Amygdala (tissue), 56 donors: Measurements from ENCODE around the gene LRRC1.
"Not testable (repeated sequence)": the region's sequence is repeated elsewhere in the genome, so short reads cannot be mapped to it uniquely, and the experiment has no call there.

ENCODE experiments used
- DNase-seq, 56 donors: peaks; one replicate each; lab custom pipeline; 2025; lab: John Stamatoyannopoulos, UW

LRRC1 gene

GRCh38 chr6:53794720-53795339 is at the start of gene LRRC1:
LRRC1 (plus strand) TSS chr6:53795005; CDS start chr6:53795257, 252 bp downstream.
- peak in 55 of 56 donors; percentile 51 to 94 (median 84) for DNase-seq

- no peak for DNase-seq
Observed at GRCh38 chr6:53746442-53747103, 48.2 kb upstream of the LRRC1 start.

DNA sequence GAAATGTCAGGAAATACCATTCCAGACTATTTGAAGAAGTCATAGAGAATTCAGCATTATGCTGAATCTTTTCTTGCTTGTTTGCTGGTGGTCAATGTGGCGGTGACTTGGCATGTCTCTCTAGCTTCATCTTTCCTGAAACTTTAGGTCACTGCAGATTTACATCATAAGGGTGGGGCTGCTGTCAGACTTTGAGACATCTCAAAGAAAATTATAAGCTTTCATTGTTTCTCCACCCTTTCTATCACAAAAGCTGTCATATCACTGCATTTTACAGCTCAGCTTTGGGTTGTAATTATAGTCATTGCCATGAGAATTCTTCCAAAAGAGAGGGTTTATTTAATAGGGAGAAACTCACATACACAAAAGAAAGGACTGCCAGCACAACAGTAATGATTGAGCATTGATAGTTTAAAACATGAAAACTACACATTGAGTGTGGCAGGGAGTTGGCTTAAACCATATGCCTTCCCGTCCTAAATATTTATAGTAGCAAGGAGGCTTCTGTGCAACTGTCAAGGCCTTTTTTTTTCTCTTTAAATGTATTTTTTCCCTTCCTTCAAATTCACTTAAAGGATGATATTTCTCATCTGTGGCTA is 44.7 kb upstream of the LRRC1 start:
- no peak for DNase-seq

GRCh38 chr6:53751417-53751816 is 43.4 kb upstream of the LRRC1 start:
- no peak for DNase-seq

GRCh38 chr6:53752440-53752839 is 42.4 kb upstream of the LRRC1 start:
- DNase-seq, result no peak

DNA sequence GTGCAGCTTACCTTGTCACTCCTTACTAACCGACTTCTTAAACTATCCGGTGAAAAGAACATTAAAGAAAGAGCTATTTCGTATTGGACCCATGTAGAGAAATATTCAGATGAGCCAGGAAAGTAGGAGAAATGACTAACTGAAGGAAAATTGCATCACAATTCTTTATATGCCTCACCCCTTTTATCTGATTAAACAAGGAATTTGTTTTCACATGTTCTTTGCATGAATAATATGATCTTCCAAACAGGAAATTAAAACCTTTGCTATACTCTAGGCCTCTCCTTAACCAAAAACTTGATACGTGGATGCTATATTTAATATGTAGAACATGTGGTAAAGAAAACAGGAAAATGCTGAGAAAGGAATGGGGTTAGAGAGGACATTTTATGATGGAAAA is 41.9 kb upstream of the LRRC1 start:
- no peak for DNase-seq

DNA sequence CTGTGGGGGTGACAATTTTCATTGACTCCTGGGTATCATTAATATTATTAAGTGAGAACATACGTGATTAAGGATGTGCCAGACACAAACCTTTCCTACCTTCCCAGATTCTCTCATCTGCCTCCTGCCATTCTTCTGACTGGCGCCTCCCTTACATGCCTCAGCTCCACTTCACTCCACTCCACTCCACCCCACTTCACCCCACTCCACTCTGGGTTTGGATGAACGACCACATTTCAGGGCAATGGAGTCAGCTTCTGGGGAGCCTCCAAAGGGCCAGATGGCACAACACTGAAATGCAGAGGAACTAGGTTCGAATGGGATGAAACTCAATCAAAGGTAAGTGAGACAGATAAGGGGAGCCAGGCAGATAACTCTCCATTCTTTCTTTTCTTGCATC is 40.5 kb upstream of the LRRC1 start:
- no peak for DNase-seq

- no peak for DNase-seq
Observed at GRCh38 chr6:53756396-53756795, 38.4 kb upstream of the LRRC1 start.

DNA sequence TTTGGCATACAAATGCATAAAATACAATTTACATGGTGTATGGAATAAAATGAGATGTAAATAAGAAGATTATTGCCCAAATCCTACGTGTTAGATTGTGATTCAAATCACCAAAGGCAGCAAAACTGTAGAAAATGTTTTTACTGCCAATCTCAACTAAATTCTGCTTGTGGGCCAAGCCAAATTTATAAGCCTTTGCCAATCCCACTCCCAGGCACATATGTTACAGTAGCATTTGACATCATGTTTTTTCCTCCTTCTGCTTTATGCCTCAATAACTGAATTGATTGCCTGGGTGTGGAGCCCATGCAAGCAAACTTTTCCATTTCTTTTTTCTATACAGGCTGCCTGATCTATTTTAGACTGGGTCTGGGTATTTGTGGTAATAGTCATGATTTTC is 36.3 kb upstream of the LRRC1 start:
- no peak for DNase-seq

- no peak for DNase-seq
Observed at GRCh38 chr6:53761036-53761435, 33.8 kb upstream of the LRRC1 start.

DNA sequence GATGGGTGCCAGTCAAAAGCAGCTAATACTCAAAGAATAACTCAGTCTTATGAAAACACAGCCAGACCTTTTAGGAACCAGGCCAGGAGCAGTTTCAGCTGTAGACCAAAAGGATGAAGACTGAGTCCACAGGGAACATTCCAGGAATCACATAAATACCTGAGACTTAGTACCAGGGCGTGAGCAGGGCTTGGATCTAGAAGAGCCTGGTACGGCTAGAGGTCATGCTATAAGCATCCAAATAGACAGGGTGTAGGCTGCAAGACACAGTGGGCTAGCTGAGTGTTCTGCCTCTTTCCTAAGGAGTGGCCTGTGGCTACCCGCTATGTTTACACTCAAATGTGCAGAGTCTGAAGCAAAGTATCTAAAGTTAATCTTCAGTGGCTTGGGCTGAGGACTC is 29.5 kb upstream of the LRRC1 start:
- DNase-seq, result no peak

DNA sequence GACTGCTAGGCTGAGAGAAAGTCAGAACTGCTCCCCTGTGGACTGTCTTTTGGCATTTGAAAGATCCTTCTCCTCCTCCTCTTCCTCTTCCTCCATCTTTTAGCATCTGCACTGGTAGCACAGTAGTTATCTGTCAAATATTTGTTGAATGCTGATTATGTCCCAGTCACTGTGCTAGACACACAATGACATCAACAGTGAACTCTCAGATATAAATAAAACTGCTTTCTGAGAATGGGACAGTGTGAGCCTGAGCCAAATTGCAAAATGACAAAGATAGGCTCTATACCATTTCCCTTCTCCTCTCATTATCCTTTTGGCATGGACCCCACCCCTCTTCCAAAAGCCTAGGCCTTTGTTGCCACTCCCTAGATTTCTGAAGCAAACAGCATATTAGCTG is 27.9 kb upstream of the LRRC1 start:
- DNase-seq, result no peak

GRCh38 chr6:53767941-53768340 is 26.9 kb upstream of the LRRC1 start:
- DNase-seq, result no peak

DNA sequence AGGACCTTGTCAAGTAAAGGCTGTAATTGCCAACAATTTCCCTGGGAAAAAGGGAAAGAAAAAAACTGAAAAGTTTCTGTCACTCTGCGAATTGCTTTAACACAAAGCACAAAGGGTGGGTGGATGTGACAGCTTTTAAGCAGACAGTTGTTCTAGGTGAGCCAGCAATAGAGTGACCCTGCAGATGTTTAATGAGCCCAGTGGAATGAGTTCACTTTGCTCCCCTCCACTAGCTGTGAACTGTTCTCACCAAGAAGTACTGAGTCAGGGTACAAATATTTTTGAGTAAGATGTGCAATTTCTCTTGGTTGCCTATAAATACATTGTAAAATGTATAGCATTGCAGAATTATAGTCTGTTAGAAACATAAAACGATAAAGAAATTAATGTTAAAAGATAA is 26.2 kb upstream of the LRRC1 start:
- DNase-seq, result no peak

GRCh38 chr6:53770780-53771249 is 24.0 kb upstream of the LRRC1 start:
- DNase-seq, result no peak

- DNase-seq, result no peak
Observed at GRCh38 chr6:53771785-53772624, 22.8 kb upstream of the LRRC1 start.

- no peak for DNase-seq
Observed at GRCh38 chr6:53773044-53773696, 21.6 kb upstream of the LRRC1 start.

GRCh38 chr6:53776152-53776551 is 18.7 kb upstream of the LRRC1 start:
- DNase-seq, result not testable (repeated sequence)

DNA sequence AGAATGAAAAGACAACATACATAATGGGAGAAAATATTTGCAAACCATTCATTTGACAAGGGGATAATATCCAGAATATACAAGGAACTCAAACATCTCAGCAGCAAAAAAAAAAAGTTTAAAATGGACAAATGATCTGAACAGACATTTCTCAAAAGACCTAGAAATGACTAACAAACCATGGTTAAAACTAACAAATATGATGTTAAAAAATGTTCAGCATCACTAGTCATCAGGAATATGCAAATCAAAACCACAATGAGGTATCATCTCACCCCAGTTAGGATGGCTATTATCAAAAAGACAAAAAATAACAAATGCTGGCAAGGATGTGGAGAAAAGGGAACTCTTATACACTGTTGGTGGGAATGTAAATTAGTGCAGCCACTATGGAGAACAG is 9.8 kb upstream of the LRRC1 start:
- not testable (repeated sequence) for DNase-seq

DNA sequence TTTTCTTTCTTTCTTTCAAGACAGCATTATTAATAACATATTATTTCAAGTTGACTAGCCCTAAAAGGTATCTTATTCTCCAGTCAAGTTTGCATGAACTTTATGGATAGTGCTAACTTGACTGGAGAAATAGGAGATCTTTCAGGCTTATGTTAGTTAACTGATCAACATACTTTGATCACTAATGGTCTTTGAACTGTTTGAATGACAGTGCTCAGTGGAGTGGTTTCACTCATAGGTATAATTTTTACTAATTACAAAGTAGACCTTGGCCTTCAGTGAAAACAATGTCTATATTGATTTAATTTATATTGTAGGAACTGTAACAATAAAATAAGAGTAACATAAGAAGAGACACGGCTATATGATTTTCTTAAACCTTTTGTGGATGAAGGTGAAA is 8.0 kb upstream of the LRRC1 start:
- no peak for DNase-seq

GRCh38 chr6:53790886-53791285 is 3.9 kb upstream of the LRRC1 start:
- no peak for DNase-seq
